GM12878 (cell line): Measurements from ENCODE around the gene CYP1A1. TPM values are rescaled to one million over a fixed set of nuclear protein-coding genes. Genes with fewer than 3 reads are reported as not detected.

Source experiments
- ATAC-seq: fragments of 200-7000 bp; cut with Tn5 transposase; 3 replicates; pipeline ENCODE4 v1.9.1; 2020; ENCODE audit warnings: mild to moderate bottlenecking, moderate library complexity
- BruUV-seq: library from RNA; stranded (reverse); fragments of 400-500 nt; replicated peaks from 2 replicates; lab custom pipeline; 2021; lab: Mats Ljungman, UMichigan
- CTCF ChIA-PET: fragments of 300-600 bp; sonication (Branson Sonifier 250); formaldehyde crosslinking; extraction: SDS; loops from one replicate; lab custom pipeline; 2021; ENCODE audit warnings: inconsistent platforms; lab: Yijun Ruan, JAX
- POLR2A ChIA-PET: fragments of 350-600 bp; formaldehyde crosslinking; extraction: SDS; loops from one replicate; lab custom pipeline; 2021; ENCODE audit warnings: inconsistent platforms; lab: Charles Lee
- RAD21 ChIA-PET: fragments of 300-600 bp; sonication (Branson Sonifier 250); formaldehyde crosslinking; loops from one replicate; lab custom pipeline; 2023; ENCODE audit warnings: antibody characterized with exemption; ENCODE audit not compliant: unreplicated experiment; lab: Charles Lee
- SMC1A ChIA-PET: fragments of 300-600 bp; sonication (Branson Sonifier 250); formaldehyde crosslinking; loops from one replicate; lab custom pipeline; 2023; ENCODE audit not compliant: unreplicated experiment, uncharacterized antibody; lab: Charles Lee
- DNase-seq: peaks from one replicate; pipeline ENCODE4 v3.0.0-alpha.2; 2011; ENCODE audit warnings: low read depth, low spot score
- FAIRE-seq: peaks from 3 replicates; lab custom pipeline; 2011; peaks lifted over from hg19 to GRCh38; lab: Jason Lieb, UNC
- H2AFZ ChIP-seq: 2 replicates; pipeline ENCODE4 v1.6.0; 2011; ENCODE audit warnings: low read depth, low read length, control low read depth; ENCODE audit not compliant: control insufficient read depth
- H3K27ac ChIP-seq: 2 replicates; pipeline ENCODE4 v1.5.1; 2011; ENCODE audit warnings: control low read depth; ENCODE audit not compliant: control insufficient read depth, insufficient read depth
- H3K27me3 ChIP-seq, 2 experiments: replicated peaks in 1 of 2; 2 replicates each; pipeline versions ENCODE4 v1.6.0 to v1.6.1; 2011; ENCODE audit warnings: low read length in 1 of 2; ENCODE audit not compliant: control insufficient read depth in 2 of 2, insufficient read depth in 2 of 2
- H3K36me3 ChIP-seq, 2 experiments: 2 replicates each; pipeline ENCODE4 v1.5.1; 2011; ENCODE audit warnings: low read length in 1 of 2; ENCODE audit not compliant: control insufficient read depth in 2 of 2, insufficient read depth in 2 of 2
- H3K4me1 ChIP-seq: 2 replicates; pipeline ENCODE4 v1.6.1; 2011; ENCODE audit warnings: mild to moderate bottlenecking, low read length, moderate library complexity, mixed read lengths; ENCODE audit not compliant: control insufficient read depth, insufficient read depth
- H3K4me2 ChIP-seq: 2 replicates; pipeline ENCODE4 v1.6.0; 2011; ENCODE audit warnings: control low read depth; ENCODE audit not compliant: control insufficient read depth, insufficient read depth
- H3K4me3 ChIP-seq: fragments of 200-600 bp; sonication (generic); 2 replicates; pipeline ENCODE4 v1.5.1; 2016
- H3K79me2 ChIP-seq: 2 replicates; pipeline ENCODE4 v1.6.0; 2011; ENCODE audit warnings: low read length; ENCODE audit not compliant: control insufficient read depth, insufficient read depth
- H3K9ac ChIP-seq: 2 replicates; pipeline ENCODE4 v1.8.0; 2011; ENCODE audit warnings: low read length, control low read depth, mixed read lengths; ENCODE audit not compliant: control insufficient read depth, insufficient read depth
- H3K9me3 ChIP-seq: replicated peaks from 3 replicates; pipeline ENCODE4 v1.5.1; 2011; ENCODE audit warnings: mild to moderate bottlenecking, low read length; ENCODE audit not compliant: control insufficient read depth, insufficient read depth
- H4K20me1 ChIP-seq: 2 replicates; pipeline ENCODE4 v1.6.0; 2011; ENCODE audit not compliant: control insufficient read depth, insufficient read depth
- ATF7 ChIP-seq: fragments of 450-650 bp; IDR thresholded peaks from 2 replicates; pipeline ENCODE4 v1.6.1; 2016; ENCODE audit warnings: low read depth, mild to moderate bottlenecking
- CBFB ChIP-seq: IDR thresholded peaks from 2 replicates; pipeline ENCODE4 v1.6.1; 2016; ENCODE audit warnings: antibody characterized with exemption, low read depth
- CHD1 ChIP-seq: IDR thresholded peaks from 2 replicates; pipeline ENCODE4 v1.6.1; 2012; ENCODE audit warnings: low read depth, low read length, improper control_type of control experiment
- CREM ChIP-seq: IDR thresholded peaks from 2 replicates; pipeline ENCODE4 v1.6.1; 2014; ENCODE audit warnings: antibody characterized with exemption, low read depth
- EZH2 ChIP-seq: IDR thresholded peaks from 2 replicates; pipeline ENCODE4 v1.6.1; 2012; ENCODE audit warnings: low read depth, mild to moderate bottlenecking, control low read depth, inconsistent platforms, low read length, borderline replicate concordance; ENCODE audit not compliant: control insufficient read depth
- FOXK2 ChIP-seq: fragments of 450-650 bp; IDR thresholded peaks from 2 replicates; pipeline ENCODE4 v1.6.1; 2017; ENCODE audit warnings: mild to moderate bottlenecking, moderate library complexity
- IKZF1 ChIP-seq: fragments of 450-650 bp; conservative IDR thresholded peaks from 2 replicates; pipeline ENCODE4 v1.6.1; 2017; ENCODE audit warnings: antibody characterized with exemption, mild to moderate bottlenecking
- TCF12 ChIP-seq: IDR thresholded peaks from 2 replicates; pipeline ENCODE4 v1.6.1; 2011; ENCODE audit warnings: low read depth, mild to moderate bottlenecking, low read length
- WRNIP1 ChIP-seq: IDR thresholded peaks from 2 replicates; pipeline ENCODE4 v1.6.1; 2011; ENCODE audit warnings: low read depth, low read length, improper control_type of control experiment, borderline replicate concordance
- ZBED1 ChIP-seq: IDR thresholded peaks from 2 replicates; pipeline ENCODE4 v1.6.1; 2016; ENCODE audit warnings: borderline replicate concordance
- ZNF207 ChIP-seq: fragments of 450-650 bp; IDR thresholded peaks from 2 replicates; pipeline ENCODE4 v1.6.1; 2014; ENCODE audit warnings: antibody characterized with exemption, mild to moderate bottlenecking, borderline replicate concordance
- WGBS: methylation state at CpG from one replicate; pipeline ENCODE4 v1.1.6; 2016; ENCODE audit warnings: low lambda C conversion rate; ENCODE audit not compliant: insufficient replicate concordance, insufficient coverage; ENCODE audit errors: missing lambda C conversion rate; 5-methylcytosine and 5-hydroxymethylcytosine counted together
- in situ Hi-C: fragments of 300-500 bp; cut with MboI; formaldehyde crosslinking; loops from 9 replicates; pipeline ENCODE4 v1.14.3; 2018; ENCODE audit warnings: mixed read lengths
- intact Hi-C: fragments of 100-400 bp; cut with micrococcal nuclease; formaldehyde crosslinking; loops from one replicate; pipeline ENCODE4 v1.14.2; 2022; ENCODE audit not compliant: unreplicated experiment
- polyA plus RNA-seq, 11 experiments: library from polyadenylated mRNA; depleted of rRNA in 4 of 11; unstranded in 6 of 11; stranded (reverse) in 5 of 11; fragments of >200 nt; fragmentation: Nextera tagmentation in 4 of 11; fragmentation: Illumina TruSeq in 1 of 11; extraction: Ambion mirVana in 4 of 11; extraction: Trizol in 1 of 11; gene quantifications; 1 replicate in 1 of 11; 2 replicates in 10 of 11; pipeline versions ENCODE4 v1.2.1 to v1.2.3, GENCODE V29; 2011 to 2016; ENCODE audit warnings: inconsistent platforms in 2 of 11, missing spikeins in 2 of 11, low read depth in 1 of 11
- total RNA-seq, 4 experiments: library from RNA; depleted of rRNA in 3 of 4; stranded (reverse); fragments of >200 nt in 3 of 4; fragmentation: Illumina TruSeq in 1 of 4; extraction: Trizol in 1 of 4; gene quantifications; 2 replicates each; pipeline versions ENCODE4 v1.2.1 to v1.2.3, GENCODE V29; 2013 to 2021
- TF ChIP-seq, protein P1 (sequence below): fragments of 450-650 bp; formaldehyde crosslinking; IDR thresholded peaks from 2 replicates; pipeline ENCODE4 v1.5.0; 2022; ENCODE audit warnings: mild to moderate bottlenecking, missing genetic modification characterization
- TF ChIP-seq, protein P2 (sequence below): fragments of 450-650 bp; IDR thresholded peaks from 2 replicates; pipeline ENCODE4 v1.6.1; 2017; ENCODE audit warnings: low read depth, mild to moderate bottlenecking, moderate library complexity
- TF ChIP-seq, protein P3 (sequence below): IDR thresholded peaks from 2 replicates; pipeline ENCODE4 v1.6.1; 2012; ENCODE audit warnings: low read depth, low read length, improper control_type of control experiment
- TF ChIP-seq, protein P4 (sequence below): fragments of 450-650 bp; formaldehyde crosslinking; IDR thresholded peaks from 2 replicates; pipeline ENCODE4 v1.4.0; 2020; ENCODE audit warnings: mild to moderate bottlenecking, moderate library complexity

The CYP1A1 gene
- total and polyA plus RNA-seq, 10 of the 15 experiments (the other 5 are each of a cell fraction or from before 2014, with no cell fraction given) = 0.04 to 0.71 (median 0.07) TPM; not detected in 4

DNA sequence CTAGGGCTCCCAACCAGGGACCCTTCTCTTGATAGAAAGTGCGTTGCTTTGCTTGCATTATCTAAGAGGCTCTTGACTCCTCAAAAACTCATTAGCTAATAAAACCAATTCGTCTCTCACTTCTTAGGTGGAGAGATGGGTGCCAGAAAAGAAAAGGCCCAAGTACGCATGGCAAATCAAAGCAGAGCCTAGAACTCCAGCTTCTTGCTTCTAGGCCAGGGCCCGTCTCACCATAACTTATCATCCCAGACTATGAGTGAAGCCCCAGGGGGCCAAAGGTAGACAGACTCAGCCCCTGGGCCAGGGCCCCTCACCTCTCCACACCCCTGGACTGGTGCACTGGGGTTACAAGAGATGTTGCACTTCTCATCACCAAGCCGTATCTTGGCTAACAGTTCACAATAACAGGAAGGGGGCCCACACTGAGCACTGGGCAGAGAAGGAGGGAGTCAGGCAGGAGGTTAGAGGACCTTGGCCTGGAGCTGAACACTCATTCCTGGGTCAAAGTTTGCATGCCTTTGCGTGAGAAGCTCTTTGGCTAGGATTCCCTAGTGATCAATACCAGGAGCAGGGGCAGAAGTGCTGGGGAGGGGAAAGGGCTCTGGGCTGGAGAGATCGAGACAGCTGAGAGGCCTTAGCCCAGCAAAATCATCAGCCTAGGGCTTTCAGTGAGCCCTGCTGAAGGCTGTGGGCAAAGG lies 5.4 kb upstream of the CYP1A1 start:
- ChIA-PET RAD21 (no interaction called here), SMC1A (no interaction called here), CTCF (no interaction called here), POLR2A (no interaction called here)
- no peak overlapping the region for H3K9ac ChIP-seq
- no peak overlapping the region for H3K4me3 ChIP-seq
- no peaks in the 10 kb centered on the region for H3K9me3 ChIP-seq
- no peak overlapping the region for H3K4me2 ChIP-seq
- no TSS peak for BruUV-seq
- ATAC-seq (no peak), FAIRE-seq (no peak), DNase-seq (no peak)
- intact Hi-C loops = no loop called here
- no peaks in the 10 kb centered on the region for H3K36me3 ChIP-seq
- no peak overlapping the region for H3K27ac ChIP-seq
- no peaks in the 10 kb centered on the region for H3K79me2 ChIP-seq
- peaks cover 4% of the 10 kb centered on the region for H3K4me1 ChIP-seq
- no peak overlapping the region for H2AFZ ChIP-seq
- WGBS = 25% methylated on average over 7 of the region's 7 CpGs
- in situ Hi-C loops = no loop called here
- peaks cover 0 to 3% of the 10 kb centered on the region in 2 experiments; a peak in 2 of 4 replicates for H3K27me3 ChIP-seq
- no peaks in the 10 kb centered on the region for H4K20me1 ChIP-seq
- TF ChIP-seq, protein P1, sequence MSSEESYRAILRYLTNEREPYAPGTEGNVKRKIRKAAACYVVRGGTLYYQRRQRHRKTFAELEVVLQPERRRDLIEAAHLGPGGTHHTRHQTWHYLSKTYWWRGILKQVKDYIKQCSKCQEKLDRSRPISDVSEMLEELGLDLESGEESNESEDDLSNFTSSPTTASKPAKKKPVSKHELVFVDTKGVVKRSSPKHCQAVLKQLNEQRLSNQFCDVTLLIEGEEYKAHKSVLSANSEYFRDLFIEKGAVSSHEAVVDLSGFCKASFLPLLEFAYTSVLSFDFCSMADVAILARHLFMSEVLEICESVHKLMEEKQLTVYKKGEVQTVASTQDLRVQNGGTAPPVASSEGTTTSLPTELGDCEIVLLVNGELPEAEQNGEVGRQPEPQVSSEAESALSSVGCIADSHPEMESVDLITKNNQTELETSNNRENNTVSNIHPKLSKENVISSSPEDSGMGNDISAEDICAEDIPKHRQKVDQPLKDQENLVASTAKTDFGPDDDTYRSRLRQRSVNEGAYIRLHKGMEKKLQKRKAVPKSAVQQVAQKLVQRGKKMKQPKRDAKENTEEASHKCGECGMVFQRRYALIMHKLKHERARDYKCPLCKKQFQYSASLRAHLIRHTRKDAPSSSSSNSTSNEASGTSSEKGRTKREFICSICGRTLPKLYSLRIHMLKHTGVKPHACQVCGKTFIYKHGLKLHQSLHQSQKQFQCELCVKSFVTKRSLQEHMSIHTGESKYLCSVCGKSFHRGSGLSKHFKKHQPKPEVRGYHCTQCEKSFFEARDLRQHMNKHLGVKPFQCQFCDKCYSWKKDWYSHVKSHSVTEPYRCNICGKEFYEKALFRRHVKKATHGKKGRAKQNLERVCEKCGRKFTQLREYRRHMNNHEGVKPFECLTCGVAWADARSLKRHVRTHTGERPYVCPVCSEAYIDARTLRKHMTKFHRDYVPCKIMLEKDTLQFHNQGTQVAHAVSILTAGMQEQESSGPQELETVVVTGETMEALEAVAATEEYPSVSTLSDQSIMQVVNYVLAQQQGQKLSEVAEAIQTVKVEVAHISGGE (CRISPR knock-in tag) = no peak
- TF ChIP-seq TCF12 (no peak), ZNF207 (no peak), IKZF1 (no peak), ATF7 (no peak), EZH2 (no peak), WRNIP1 (no peak), ZBED1 (no peak), CHD1 (no peak), CREM (no peak), FOXK2 (no peak), CBFB (no peak)
- TF ChIP-seq, protein P2, sequence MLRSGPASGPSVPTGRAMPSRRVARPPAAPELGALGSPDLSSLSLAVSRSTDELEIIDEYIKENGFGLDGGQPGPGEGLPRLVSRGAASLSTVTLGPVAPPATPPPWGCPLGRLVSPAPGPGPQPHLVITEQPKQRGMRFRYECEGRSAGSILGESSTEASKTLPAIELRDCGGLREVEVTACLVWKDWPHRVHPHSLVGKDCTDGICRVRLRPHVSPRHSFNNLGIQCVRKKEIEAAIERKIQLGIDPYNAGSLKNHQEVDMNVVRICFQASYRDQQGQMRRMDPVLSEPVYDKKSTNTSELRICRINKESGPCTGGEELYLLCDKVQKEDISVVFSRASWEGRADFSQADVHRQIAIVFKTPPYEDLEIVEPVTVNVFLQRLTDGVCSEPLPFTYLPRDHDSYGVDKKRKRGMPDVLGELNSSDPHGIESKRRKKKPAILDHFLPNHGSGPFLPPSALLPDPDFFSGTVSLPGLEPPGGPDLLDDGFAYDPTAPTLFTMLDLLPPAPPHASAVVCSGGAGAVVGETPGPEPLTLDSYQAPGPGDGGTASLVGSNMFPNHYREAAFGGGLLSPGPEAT = no peak
- TF ChIP-seq, protein P3, sequence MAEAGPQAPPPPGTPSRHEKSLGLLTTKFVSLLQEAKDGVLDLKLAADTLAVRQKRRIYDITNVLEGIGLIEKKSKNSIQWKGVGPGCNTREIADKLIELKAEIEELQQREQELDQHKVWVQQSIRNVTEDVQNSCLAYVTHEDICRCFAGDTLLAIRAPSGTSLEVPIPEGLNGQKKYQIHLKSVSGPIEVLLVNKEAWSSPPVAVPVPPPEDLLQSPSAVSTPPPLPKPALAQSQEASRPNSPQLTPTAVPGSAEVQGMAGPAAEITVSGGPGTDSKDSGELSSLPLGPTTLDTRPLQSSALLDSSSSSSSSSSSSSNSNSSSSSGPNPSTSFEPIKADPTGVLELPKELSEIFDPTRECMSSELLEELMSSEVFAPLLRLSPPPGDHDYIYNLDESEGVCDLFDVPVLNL = no peak
- TF ChIP-seq, protein P4, sequence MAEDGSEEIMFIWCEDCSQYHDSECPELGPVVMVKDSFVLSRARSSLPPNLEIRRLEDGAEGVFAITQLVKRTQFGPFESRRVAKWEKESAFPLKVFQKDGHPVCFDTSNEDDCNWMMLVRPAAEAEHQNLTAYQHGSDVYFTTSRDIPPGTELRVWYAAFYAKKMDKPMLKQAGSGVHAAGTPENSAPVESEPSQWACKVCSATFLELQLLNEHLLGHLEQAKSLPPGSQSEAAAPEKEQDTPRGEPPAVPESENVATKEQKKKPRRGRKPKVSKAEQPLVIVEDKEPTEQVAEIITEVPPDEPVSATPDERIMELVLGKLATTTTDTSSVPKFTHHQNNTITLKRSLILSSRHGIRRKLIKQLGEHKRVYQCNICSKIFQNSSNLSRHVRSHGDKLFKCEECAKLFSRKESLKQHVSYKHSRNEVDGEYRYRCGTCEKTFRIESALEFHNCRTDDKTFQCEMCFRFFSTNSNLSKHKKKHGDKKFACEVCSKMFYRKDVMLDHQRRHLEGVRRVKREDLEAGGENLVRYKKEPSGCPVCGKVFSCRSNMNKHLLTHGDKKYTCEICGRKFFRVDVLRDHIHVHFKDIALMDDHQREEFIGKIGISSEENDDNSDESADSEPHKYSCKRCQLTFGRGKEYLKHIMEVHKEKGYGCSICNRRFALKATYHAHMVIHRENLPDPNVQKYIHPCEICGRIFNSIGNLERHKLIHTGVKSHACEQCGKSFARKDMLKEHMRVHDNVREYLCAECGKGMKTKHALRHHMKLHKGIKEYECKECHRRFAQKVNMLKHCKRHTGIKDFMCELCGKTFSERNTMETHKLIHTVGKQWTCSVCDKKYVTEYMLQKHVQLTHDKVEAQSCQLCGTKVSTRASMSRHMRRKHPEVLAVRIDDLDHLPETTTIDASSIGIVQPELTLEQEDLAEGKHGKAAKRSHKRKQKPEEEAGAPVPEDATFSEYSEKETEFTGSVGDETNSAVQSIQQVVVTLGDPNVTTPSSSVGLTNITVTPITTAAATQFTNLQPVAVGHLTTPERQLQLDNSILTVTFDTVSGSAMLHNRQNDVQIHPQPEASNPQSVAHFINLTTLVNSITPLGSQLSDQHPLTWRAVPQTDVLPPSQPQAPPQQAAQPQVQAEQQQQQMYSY (CRISPR knock-in tag) = no peak
